GM12864 (cell line): Measurements from ENCODE around the gene OPRL1.

Experiments
- DNase-seq: peaks from one replicate; pipeline ENCODE4 v3.0.0-alpha.2; 2011; ENCODE audit warnings: low read depth
- H3K4me3 ChIP-seq: 2 replicates; pipeline ENCODE4 v1.5.1; 2011; ENCODE audit warnings: mild to moderate bottlenecking, low read depth, low read length, control low read depth
- CTCF ChIP-seq: IDR thresholded peaks from 2 replicates; pipeline ENCODE4 v1.5.1; 2011; ENCODE audit warnings: low read depth, mild to moderate bottlenecking, moderate library complexity, low read length, control low read depth, inconsistent platforms; ENCODE audit errors: missing control alignments

The OPRL1 gene

GRCh38 chr20:64035066-64035932 is 44.6 kb upstream of the OPRL1 start:
- no peak overlapping the region for H3K4me3 ChIP-seq
- no peak for DNase-seq
- TF ChIP-seq CTCF: no peak

- H3K4me3 ChIP-seq: no peak within 1 kb of the TSS
- no peak for DNase-seq
- TF ChIP-seq CTCF: no peak
Observed at GRCh38 chr20:64035933-64036345, 43.9 kb upstream of the OPRL1 start, which contains the start of gene C20orf204. C20orf204 (plus strand) TSS chr20:64036182; CDS start chr20:64036324, 142 bp downstream.

- TF ChIP-seq CTCF: no peak
- H3K4me3 ChIP-seq: no peak overlapping the region
- no peak for DNase-seq
Observed at GRCh38 chr20:64036346-64037198, 43.3 kb upstream of the OPRL1 start.

- no peak overlapping the region for H3K4me3 ChIP-seq
- no peak for TF ChIP-seq CTCF
- no peak for DNase-seq
Observed at GRCh38 chr20:64037199-64037497, 42.7 kb upstream of the OPRL1 start.

GRCh38 chr20:64037498-64038213 is 42.2 kb upstream of the OPRL1 start:
- H3K4me3 ChIP-seq: peak overlapping the region; percentile 47
- no peak for TF ChIP-seq CTCF
- no peak for DNase-seq

GRCh38 chr20:64038224-64038564 is 41.7 kb upstream of the OPRL1 start:
- TF ChIP-seq CTCF: no peak
- no peak for DNase-seq
- peak overlapping the region; percentile 47 for H3K4me3 ChIP-seq
